Right atrium auricular region (tissue), 2 donors: ENCODE data around the gene PPIA. TPM values are rescaled to one million over a fixed set of nuclear protein-coding genes. Genes with fewer than 3 reads are reported as not detected.
A peak's percentile ranks its signal among the peaks of the same experiment; 100 is the strongest.
"Not testable (repeated sequence)": the region's sequence is repeated elsewhere in the genome, so short reads cannot be mapped to it uniquely, and the experiment has no call there.

ENCODE experiments used
- DNase-seq: peaks from one replicate; pipeline ENCODE4 v3.0.0-alpha.2; 2019; ENCODE audit warnings: low spot score
- H3K27ac ChIP-seq, 2 donors: fragments of 200-600 bp; sonication (generic); 1 replicate in 1 of 2; 2 replicates in 1 of 2; pipeline ENCODE4 v1.5.1; 2016 to 2019
- H3K27me3 ChIP-seq, 2 donors: fragments of 200-600 bp; sonication (generic); one replicate each; pipeline versions ENCODE4 v1.5.1 to v1.6.0; 2017 to 2019
- H3K36me3 ChIP-seq: fragments of 200-600 bp; sonication (generic); one replicate; pipeline ENCODE4 v1.5.1; 2016
- H3K4me1 ChIP-seq, 2 donors: fragments of 200-600 bp; sonication (generic); one replicate each; pipeline versions ENCODE4 v1.5.1 to v1.6.0; 2017 to 2019
- H3K4me3 ChIP-seq, 2 donors: fragments of 200-600 bp; sonication (generic); 1 replicate in 1 of 2; 2 replicates in 1 of 2; pipeline ENCODE4 v1.5.1; 2017 to 2019; ENCODE audit warnings: mild to moderate bottlenecking in 1 of 2, moderate library complexity in 1 of 2
- H3K9me3 ChIP-seq, 2 donors: fragments of 200-600 bp; sonication (generic); one replicate each; pipeline ENCODE4 v1.5.1; 2019
- CTCF ChIP-seq, 2 donors: fragments of 200-600 bp; sonication (generic); IDR thresholded peaks; one replicate each; pipeline ENCODE4 v1.5.1; 2019; ENCODE audit warnings: antibody characterized with exemption in 2 of 2
- total RNA-seq, 2 donors: library from RNA; depleted of rRNA; stranded (reverse); fragments of >200 nt; gene quantifications; one replicate each; pipeline ENCODE4 v1.1.0, GENCODE V29; 2016

Gene PPIA
- total RNA-seq, 2 donors from 2014 or later: 820 to 834 TPM

DNA sequence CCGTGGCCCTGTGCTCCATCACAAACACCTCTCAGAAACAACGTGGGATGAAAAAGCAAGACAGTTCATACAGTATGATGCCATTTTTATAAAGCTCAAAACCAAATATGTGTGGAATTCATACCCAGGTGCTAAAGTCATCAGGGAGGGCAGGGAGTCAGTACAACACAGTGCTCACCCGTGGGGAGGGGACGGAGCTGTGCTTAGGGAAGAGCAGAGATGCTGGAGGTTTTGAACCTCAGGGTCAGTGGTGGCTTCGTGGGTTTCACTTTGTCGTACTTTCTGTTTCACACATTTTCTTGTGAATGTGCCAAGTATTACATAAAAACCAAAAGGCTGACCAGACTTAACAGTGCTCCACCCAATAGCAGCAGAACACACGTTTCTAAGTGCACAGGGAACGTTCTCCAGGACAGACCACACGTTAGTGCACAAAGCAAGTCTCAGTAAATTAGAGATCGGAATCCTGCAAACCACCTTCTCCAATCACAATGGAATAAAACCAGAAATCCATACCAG, 26.6 kb upstream of the PPIA start:
- Histone ChIP-seq H3K27ac (peak overlapping the region; percentile 80 to 81), H3K4me3 (no peak overlapping the region), H3K36me3 (peaks cover 29% of the 10 kb centered on the region), H3K27me3 (no peaks in the 10 kb centered on the region), H3K4me1 (peaks cover 0 to 41% of the 10 kb centered on the region in 2 donors), H3K9me3 (no peaks in the 10 kb centered on the region)
- no peak for DNase-seq
- TF ChIP-seq CTCF (IDR thresholded peaks at IDR 0.05): no peak

GRCh38 chr7:44771358-44771757, 25.1 kb upstream of the PPIA start:
- DNase-seq: no peak
- TF ChIP-seq CTCF (IDR thresholded peaks at IDR 0.05): no peak
- no peak overlapping the region for H3K4me3 ChIP-seq
- H3K9me3 ChIP-seq: no peaks in the 10 kb centered on the region
- H3K27ac ChIP-seq: no peak overlapping the region
- H3K4me1 ChIP-seq: peaks cover 0 to 41% of the 10 kb centered on the region in 2 donors
- H3K36me3 ChIP-seq: peaks cover 14% of the 10 kb centered on the region
- no peaks in the 10 kb centered on the region for H3K27me3 ChIP-seq

DNA sequence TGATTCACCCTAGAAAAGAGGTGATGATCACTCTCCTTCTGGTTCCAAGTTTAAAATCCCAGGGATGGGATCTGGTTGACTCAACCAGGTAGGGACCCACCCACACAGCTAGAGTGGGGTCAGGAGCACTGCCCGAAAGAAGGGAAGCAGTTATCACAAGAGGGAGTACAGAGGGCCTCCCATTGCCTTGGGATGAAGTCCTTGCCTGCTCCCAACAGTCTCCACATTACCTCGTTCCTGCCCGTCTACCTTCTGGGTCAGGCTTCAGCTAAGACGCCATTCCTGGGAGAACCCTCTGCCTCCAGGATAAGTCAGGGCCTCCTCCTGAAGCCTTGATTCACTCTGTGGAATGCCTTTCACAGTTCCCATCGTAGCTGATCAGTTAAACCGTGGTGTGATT, 24.0 kb upstream of the PPIA start:
- TF ChIP-seq CTCF (IDR thresholded peaks at IDR 0.05): no peak
- no peak overlapping the region for H3K4me3 ChIP-seq
- no peak for DNase-seq
- H3K36me3 ChIP-seq: peaks cover 5% of the 10 kb centered on the region
- no peaks in the 10 kb centered on the region for H3K9me3 ChIP-seq
- H3K4me1 ChIP-seq: peaks cover 0 to 36% of the 10 kb centered on the region in 2 donors
- no peaks in the 10 kb centered on the region for H3K27me3 ChIP-seq
- H3K27ac ChIP-seq: no peak overlapping the region

DNA sequence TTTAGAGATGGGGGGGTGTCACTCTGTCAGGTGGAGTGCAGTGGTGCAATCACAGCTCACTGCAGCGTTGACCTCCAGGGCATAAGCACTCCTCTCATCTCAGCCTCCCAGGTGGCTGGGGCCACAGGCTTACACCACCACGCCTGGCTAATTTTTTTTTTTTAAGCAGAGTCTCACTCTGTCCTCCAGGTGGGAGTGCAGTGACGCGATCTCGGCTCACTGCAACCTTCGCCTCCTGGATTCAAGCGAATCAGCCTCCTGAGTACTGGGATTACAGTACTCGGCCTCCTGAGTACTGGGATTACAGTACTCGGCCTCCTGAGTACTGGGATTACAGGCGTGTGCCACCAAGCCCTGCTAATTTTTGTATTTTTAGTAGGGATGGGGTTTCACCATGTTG, 23.6 kb upstream of the PPIA start:
- no peaks in the 10 kb centered on the region for H3K27me3 ChIP-seq
- no peak overlapping the region for H3K27ac ChIP-seq
- no peak for DNase-seq
- H3K4me1 ChIP-seq: peaks cover 0 to 32% of the 10 kb centered on the region in 2 donors
- no peak overlapping the region for H3K4me3 ChIP-seq
- H3K36me3 ChIP-seq: peaks cover 1% of the 10 kb centered on the region
- no peaks in the 10 kb centered on the region for H3K9me3 ChIP-seq
- no peak for TF ChIP-seq CTCF (IDR thresholded peaks at IDR 0.05)

- H3K27ac ChIP-seq, DNase-seq, H3K27me3 ChIP-seq, H3K4me3 ChIP-seq, H3K9me3 ChIP-seq, H3K36me3 ChIP-seq: not testable (repeated sequence)
- peaks cover 0 to 16% of the 10 kb centered on the region in 2 donors for H3K4me1 ChIP-seq
Measured at GRCh38 chr7:44774486-44774885, 22.0 kb upstream of the PPIA start.

GRCh38 chr7:44775383-44776107, 20.9 kb upstream of the PPIA start:
- no peak overlapping the region for H3K4me3 ChIP-seq
- H3K27ac ChIP-seq: no peak overlapping the region
- DNase-seq: no peak
- H3K27me3 ChIP-seq: no peaks in the 10 kb centered on the region
- no peaks in the 10 kb centered on the region for H3K9me3 ChIP-seq
- TF ChIP-seq CTCF (IDR thresholded peaks at IDR 0.05): no peak
- peaks cover 0 to 5% of the 10 kb centered on the region in 2 donors for H3K4me1 ChIP-seq
- H3K36me3 ChIP-seq: no peaks in the 10 kb centered on the region
